HepG2 (cell line): ENCODE results near the gene AFAP1. TPM values are rescaled to one million over a fixed set of nuclear protein-coding genes. Genes with fewer than 3 reads are reported as not detected.

Experiments
- FOXA3 ChIP-seq: IDR thresholded peaks from 2 replicates; pipeline ENCODE4 v1.6.1; 2016; ENCODE audit warnings: missing genetic modification reagents, missing compliant biosample characterization
- HNF4G ChIP-seq, 2 experiments: sonication (generic) in 1 of 2; formaldehyde crosslinking in 1 of 2; IDR thresholded peaks; 2 replicates each; pipeline versions ENCODE4 v1.4.0 to v1.6.1; 2011 to 2020; ENCODE audit warnings: borderline replicate concordance in 2 of 2, low read depth in 2 of 2, mild to moderate bottlenecking in 2 of 2, low read length in 1 of 2, missing genetic modification reagents in 1 of 2, moderate library complexity in 1 of 2
- HNRNPH1 ChIP-seq: fragments of 200-400 bp; formaldehyde crosslinking; optimal IDR thresholded peaks from 2 replicates; pipeline ENCODE3; 2017; ENCODE audit warnings: mild to moderate bottlenecking, low read depth, low read length
- HOXA5 ChIP-seq: sonication (generic); formaldehyde crosslinking; IDR thresholded peaks from 2 replicates; pipeline ENCODE4 v1.4.0; 2020; ENCODE audit warnings: missing genetic modification reagents
- KAT8 ChIP-seq: IDR thresholded peaks from 2 replicates; pipeline ENCODE4 v1.6.1; 2016; ENCODE audit warnings: missing genetic modification reagents, missing compliant biosample characterization
- MIER3 ChIP-seq: IDR thresholded peaks from 2 replicates; pipeline ENCODE4 v1.6.1; 2016; ENCODE audit warnings: missing compliant biosample characterization, borderline replicate concordance
- NFE2L2 ChIP-seq: fragments of 150-350 bp; IDR thresholded peaks from 2 replicates; pipeline ENCODE4 v1.6.1; 2014; ENCODE audit warnings: low read length
- ZFP91 ChIP-seq: sonication (generic); formaldehyde crosslinking; IDR thresholded peaks from 2 replicates; pipeline ENCODE4 v1.9.0; 2022; ENCODE audit warnings: missing genetic modification reagents, mild to moderate bottlenecking, borderline replicate concordance
- ZNF251 ChIP-seq: sonication (generic); formaldehyde crosslinking; IDR thresholded peaks from 2 replicates; pipeline ENCODE4 v1.9.0; 2021; ENCODE audit warnings: mild to moderate bottlenecking, missing genetic modification reagents
- ZNF446 ChIP-seq: sonication (generic); formaldehyde crosslinking; IDR thresholded peaks from 2 replicates; pipeline ENCODE4 v1.5.0; 2020; ENCODE audit warnings: mild to moderate bottlenecking, missing genetic modification reagents
- ZNF687 ChIP-seq: sonication (generic); formaldehyde crosslinking; IDR thresholded peaks from 2 replicates; pipeline ENCODE4 v1.5.1; 2020; ENCODE audit warnings: mild to moderate bottlenecking, missing genetic modification reagents, moderate library complexity
- ZNF713 ChIP-seq: sonication (generic); formaldehyde crosslinking; IDR thresholded peaks from 2 replicates; pipeline ENCODE4 v1.4.0; 2020; ENCODE audit warnings: mild to moderate bottlenecking, missing genetic modification reagents
- ZNF776 ChIP-seq: sonication (generic); formaldehyde crosslinking; IDR thresholded peaks from 2 replicates; pipeline ENCODE4 v1.4.0; 2020; ENCODE audit warnings: mild to moderate bottlenecking, missing genetic modification reagents
- ZNF780A ChIP-seq: sonication (generic); formaldehyde crosslinking; IDR thresholded peaks from 2 replicates; pipeline ENCODE4 v1.8.0; 2022; ENCODE audit warnings: mild to moderate bottlenecking, missing genetic modification reagents, moderate library complexity
- polyA plus RNA-seq, 8 experiments: library from polyadenylated mRNA; depleted of rRNA in 3 of 8; stranded (reverse) in 7 of 8; unstranded in 1 of 8; fragments of >200 nt; fragmentation: Illumina TruSeq in 4 of 8; extraction: Trizol in 4 of 8; gene quantifications; 2 replicates each; pipeline versions ENCODE4 v1.2.1 to v1.2.3, GENCODE V29; 2011 to 2016; ENCODE audit warnings: low read depth in 4 of 8, missing spikeins in 1 of 8, mixed read lengths in 1 of 8; ENCODE audit not compliant: insufficient read depth in 1 of 8
- total RNA-seq, 5 experiments: library from RNA; depleted of rRNA; stranded (reverse); fragments of >200 nt; fragmentation: Illumina TruSeq; extraction: Trizol; gene quantifications; 2 replicates each; pipeline ENCODE4 v1.2.3, GENCODE V29; 2016; ENCODE audit warnings: low read depth in 1 of 5
- TF ChIP-seq, protein P1 (sequence below): IDR thresholded peaks from 2 replicates; pipeline ENCODE4 v1.4.0; 2020; ENCODE audit warnings: mild to moderate bottlenecking, missing genetic modification reagents
- TF ChIP-seq, protein P2 (sequence below): sonication (generic); formaldehyde crosslinking; IDR thresholded peaks from 2 replicates; pipeline ENCODE4 v1.4.0; 2020; ENCODE audit warnings: missing genetic modification reagents, borderline replicate concordance

The AFAP1 gene
- total and polyA plus RNA-seq, 2 of the 13 experiments (the other 11 are each of a cell fraction or from before 2014, with no cell fraction given), result 2.5 TPM

- no peak for TF ChIP-seq HOXA5
- 0 out of 2 replicates have a peak, but pooled peaks have one; percentile 37 for TF ChIP-seq ZFP91
- no peak for TF ChIP-seq HNF4G (IDR thresholded peaks at IDR 0.05; ENCODE audit: borderline replicate concordance, low read depth, low read length)
- TF ChIP-seq HNF4G (CRISPR knock-in tag; IDR thresholded peaks at IDR 0.05; ENCODE audit: borderline replicate concordance, low read depth), result no peak
- TF ChIP-seq MIER3 (CRISPR knock-in tag), result no peak
- TF ChIP-seq ZNF776, result no peak
- no peak for TF ChIP-seq FOXA3 (CRISPR knock-in tag)
- TF ChIP-seq, protein P1, sequence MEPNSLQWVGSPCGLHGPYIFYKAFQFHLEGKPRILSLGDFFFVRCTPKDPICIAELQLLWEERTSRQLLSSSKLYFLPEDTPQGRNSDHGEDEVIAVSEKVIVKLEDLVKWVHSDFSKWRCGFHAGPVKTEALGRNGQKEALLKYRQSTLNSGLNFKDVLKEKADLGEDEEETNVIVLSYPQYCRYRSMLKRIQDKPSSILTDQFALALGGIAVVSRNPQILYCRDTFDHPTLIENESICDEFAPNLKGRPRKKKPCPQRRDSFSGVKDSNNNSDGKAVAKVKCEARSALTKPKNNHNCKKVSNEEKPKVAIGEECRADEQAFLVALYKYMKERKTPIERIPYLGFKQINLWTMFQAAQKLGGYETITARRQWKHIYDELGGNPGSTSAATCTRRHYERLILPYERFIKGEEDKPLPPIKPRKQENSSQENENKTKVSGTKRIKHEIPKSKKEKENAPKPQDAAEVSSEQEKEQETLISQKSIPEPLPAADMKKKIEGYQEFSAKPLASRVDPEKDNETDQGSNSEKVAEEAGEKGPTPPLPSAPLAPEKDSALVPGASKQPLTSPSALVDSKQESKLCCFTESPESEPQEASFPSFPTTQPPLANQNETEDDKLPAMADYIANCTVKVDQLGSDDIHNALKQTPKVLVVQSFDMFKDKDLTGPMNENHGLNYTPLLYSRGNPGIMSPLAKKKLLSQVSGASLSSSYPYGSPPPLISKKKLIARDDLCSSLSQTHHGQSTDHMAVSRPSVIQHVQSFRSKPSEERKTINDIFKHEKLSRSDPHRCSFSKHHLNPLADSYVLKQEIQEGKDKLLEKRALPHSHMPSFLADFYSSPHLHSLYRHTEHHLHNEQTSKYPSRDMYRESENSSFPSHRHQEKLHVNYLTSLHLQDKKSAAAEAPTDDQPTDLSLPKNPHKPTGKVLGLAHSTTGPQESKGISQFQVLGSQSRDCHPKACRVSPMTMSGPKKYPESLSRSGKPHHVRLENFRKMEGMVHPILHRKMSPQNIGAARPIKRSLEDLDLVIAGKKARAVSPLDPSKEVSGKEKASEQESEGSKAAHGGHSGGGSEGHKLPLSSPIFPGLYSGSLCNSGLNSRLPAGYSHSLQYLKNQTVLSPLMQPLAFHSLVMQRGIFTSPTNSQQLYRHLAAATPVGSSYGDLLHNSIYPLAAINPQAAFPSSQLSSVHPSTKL (CRISPR knock-in tag), result no peak
- TF ChIP-seq ZNF446 (CRISPR knock-in tag), result no peak
- no peak for TF ChIP-seq KAT8 (CRISPR knock-in tag)
- no peak for TF ChIP-seq ZNF780A (CRISPR knock-in tag)
- no peak for TF ChIP-seq ZNF251 (CRISPR knock-in tag)
- TF ChIP-seq, protein P2, sequence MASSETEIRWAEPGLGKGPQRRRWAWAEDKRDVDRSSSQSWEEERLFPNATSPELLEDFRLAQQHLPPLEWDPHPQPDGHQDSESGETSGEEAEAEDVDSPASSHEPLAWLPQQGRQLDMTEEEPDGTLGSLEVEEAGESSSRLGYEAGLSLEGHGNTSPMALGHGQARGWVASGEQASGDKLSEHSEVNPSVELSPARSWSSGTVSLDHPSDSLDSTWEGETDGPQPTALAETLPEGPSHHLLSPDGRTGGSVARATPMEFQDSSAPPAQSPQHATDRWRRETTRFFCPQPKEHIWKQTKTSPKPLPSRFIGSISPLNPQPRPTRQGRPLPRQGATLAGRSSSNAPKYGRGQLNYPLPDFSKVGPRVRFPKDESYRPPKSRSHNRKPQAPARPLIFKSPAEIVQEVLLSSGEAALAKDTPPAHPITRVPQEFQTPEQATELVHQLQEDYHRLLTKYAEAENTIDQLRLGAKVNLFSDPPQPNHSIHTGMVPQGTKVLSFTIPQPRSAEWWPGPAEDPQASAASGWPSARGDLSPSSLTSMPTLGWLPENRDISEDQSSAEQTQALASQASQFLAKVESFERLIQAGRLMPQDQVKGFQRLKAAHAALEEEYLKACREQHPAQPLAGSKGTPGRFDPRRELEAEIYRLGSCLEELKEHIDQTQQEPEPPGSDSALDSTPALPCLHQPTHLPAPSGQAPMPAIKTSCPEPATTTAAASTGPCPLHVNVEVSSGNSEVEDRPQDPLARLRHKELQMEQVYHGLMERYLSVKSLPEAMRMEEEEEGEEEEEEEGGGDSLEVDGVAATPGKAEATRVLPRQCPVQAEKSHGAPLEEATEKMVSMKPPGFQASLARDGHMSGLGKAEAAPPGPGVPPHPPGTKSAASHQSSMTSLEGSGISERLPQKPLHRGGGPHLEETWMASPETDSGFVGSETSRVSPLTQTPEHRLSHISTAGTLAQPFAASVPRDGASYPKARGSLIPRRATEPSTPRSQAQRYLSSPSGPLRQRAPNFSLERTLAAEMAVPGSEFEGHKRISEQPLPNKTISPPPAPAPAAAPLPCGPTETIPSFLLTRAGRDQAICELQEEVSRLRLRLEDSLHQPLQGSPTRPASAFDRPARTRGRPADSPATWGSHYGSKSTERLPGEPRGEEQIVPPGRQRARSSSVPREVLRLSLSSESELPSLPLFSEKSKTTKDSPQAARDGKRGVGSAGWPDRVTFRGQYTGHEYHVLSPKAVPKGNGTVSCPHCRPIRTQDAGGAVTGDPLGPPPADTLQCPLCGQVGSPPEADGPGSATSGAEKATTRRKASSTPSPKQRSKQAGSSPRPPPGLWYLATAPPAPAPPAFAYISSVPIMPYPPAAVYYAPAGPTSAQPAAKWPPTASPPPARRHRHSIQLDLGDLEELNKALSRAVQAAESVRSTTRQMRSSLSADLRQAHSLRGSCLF, result no peak
- no peak for TF ChIP-seq ZNF713 (CRISPR knock-in tag)
- peak; percentile 55 for TF ChIP-seq ZNF687 (CRISPR knock-in tag)
- TF ChIP-seq HNRNPH1, result no peak
- no peak for TF ChIP-seq NFE2L2
Observed at GRCh38 chr4:7967063-7967440, 27.4 kb upstream of the AFAP1 start (continued).
